ENCODE data around the gene PHF21A.

The PHF21A gene

GRCh38 chr11:45933131-45933831, 188.0 kb downstream of the PHF21A start:
- DNase-seq = no peak

GRCh38 chr11:45932217-45932616, 189.0 kb downstream of the PHF21A start:
- DNase-seq = no peak

- DNase-seq = no peak
Measured at GRCh38 chr11:45931739-45932138, 189.5 kb downstream of the PHF21A start.

GRCh38 chr11:45930951-45931570, 190.2 kb downstream of the PHF21A start:
- DNase-seq = no peak

- DNase-seq = peak; percentile 54
Measured at GRCh38 chr11:45930031-45930794, 191.0 kb downstream of the PHF21A start.

- no peak for DNase-seq
Measured at GRCh38 chr11:45929486-45930030, 191.7 kb downstream of the PHF21A start.

- DNase-seq = no peak
Measured at GRCh38 chr11:45928535-45929215, 192.6 kb downstream of the PHF21A start.

GRCh38 chr11:45927684-45928413, 193.4 kb downstream of the PHF21A start:
- no peak for DNase-seq

- DNase-seq = no peak
Measured at GRCh38 chr11:45927332-45927683, 193.9 kb downstream of the PHF21A start.

- no peak for DNase-seq
Measured at GRCh38 chr11:45926536-45927331, 194.5 kb downstream of the PHF21A start.

- DNase-seq = no peak
Measured at GRCh38 chr11:45926001-45926401, 195.3 kb downstream of the PHF21A start.

GRCh38 chr11:45925550-45925949, 195.7 kb downstream of the PHF21A start:
- DNase-seq = no peak

- no peak for DNase-seq
Measured at GRCh38 chr11:45924927-45925326, 196.3 kb downstream of the PHF21A start.

GRCh38 chr11:45924036-45924915, 197.0 kb downstream of the PHF21A start:
- DNase-seq = no peak

GRCh38 chr11:45922425-45923082, 198.7 kb downstream of the PHF21A start, which contains the start of gene LARGE2:
Gene LARGE2 (plus strand): TSS chr11:45922656. CDS start chr11:45922883, 227 bp downstream.
- no peak for DNase-seq

GRCh38 chr11:45921561-45922424, 199.5 kb downstream of the PHF21A start:
- no peak for DNase-seq

- no peak for DNase-seq
Measured at GRCh38 chr11:45920531-45921477, 200.4 kb downstream of the PHF21A start.

All from central memory CD4-positive, alpha-beta T cell (primary cell).